GM12873 (cell line): ENCODE measurements around the gene PGAP1.

Experiments
- TF ChIP-seq, protein P1 (sequence below): IDR thresholded peaks from 2 replicates; pipeline ENCODE4 v1.5.1; 2012; ENCODE audit warnings: low read depth, mild to moderate bottlenecking, moderate library complexity, low read length, control low read depth; ENCODE audit not compliant: insufficient read depth; ENCODE audit errors: missing control alignments

The PGAP1 gene

DNA sequence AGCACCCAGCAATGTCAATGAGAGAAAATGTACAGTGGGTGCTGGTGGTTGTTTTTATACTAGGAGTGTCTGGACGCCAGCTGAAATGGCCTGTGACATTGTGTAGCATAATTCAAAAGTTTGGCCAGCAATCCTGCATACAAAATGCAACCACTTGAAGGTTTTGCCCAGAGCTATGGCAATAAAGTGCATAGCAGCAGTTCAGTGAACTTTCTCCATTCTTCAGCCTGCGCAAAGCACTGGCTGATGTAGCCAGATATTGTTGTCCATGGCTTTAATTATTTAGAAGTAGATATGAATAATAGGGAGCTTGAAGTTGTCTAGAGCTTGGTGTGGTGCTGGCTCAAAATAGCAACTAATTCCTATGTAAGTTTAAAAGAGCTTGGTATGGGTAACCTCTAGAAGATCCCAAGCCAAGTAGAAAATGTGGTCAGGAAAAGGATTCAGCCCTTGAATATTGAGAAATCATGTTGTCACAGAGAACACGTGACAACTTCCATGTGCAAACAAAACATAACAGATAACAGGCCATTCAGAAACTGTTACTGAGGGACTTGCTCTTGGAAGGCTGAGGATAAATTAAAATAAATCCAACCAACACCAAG lies 33.3 kb upstream of the PGAP1 start:
- TF ChIP-seq, protein P1, sequence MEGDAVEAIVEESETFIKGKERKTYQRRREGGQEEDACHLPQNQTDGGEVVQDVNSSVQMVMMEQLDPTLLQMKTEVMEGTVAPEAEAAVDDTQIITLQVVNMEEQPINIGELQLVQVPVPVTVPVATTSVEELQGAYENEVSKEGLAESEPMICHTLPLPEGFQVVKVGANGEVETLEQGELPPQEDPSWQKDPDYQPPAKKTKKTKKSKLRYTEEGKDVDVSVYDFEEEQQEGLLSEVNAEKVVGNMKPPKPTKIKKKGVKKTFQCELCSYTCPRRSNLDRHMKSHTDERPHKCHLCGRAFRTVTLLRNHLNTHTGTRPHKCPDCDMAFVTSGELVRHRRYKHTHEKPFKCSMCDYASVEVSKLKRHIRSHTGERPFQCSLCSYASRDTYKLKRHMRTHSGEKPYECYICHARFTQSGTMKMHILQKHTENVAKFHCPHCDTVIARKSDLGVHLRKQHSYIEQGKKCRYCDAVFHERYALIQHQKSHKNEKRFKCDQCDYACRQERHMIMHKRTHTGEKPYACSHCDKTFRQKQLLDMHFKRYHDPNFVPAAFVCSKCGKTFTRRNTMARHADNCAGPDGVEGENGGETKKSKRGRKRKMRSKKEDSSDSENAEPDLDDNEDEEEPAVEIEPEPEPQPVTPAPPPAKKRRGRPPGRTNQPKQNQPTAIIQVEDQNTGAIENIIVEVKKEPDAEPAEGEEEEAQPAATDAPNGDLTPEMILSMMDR: no peak

DNA sequence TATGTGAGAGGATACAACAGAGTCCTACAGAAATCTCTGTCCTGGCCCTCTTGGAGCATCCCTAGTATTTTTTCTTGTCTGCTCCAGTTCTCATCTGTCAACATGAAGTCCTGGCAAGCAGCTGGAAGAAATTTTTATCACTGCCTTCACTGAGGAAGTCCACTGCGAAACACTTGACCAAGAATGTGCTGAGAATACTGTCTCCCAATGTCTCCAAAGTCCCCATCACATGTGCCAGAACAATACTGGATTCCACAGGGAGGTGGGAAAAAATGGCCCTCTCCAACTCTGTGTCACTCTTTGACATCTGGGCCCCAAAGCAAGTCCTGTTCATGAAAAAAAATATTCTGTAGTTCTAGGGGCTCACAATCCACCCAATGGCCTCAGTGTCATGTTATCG lies 32.8 kb upstream of the PGAP1 start:
- TF ChIP-seq, protein P1: no peak

DNA sequence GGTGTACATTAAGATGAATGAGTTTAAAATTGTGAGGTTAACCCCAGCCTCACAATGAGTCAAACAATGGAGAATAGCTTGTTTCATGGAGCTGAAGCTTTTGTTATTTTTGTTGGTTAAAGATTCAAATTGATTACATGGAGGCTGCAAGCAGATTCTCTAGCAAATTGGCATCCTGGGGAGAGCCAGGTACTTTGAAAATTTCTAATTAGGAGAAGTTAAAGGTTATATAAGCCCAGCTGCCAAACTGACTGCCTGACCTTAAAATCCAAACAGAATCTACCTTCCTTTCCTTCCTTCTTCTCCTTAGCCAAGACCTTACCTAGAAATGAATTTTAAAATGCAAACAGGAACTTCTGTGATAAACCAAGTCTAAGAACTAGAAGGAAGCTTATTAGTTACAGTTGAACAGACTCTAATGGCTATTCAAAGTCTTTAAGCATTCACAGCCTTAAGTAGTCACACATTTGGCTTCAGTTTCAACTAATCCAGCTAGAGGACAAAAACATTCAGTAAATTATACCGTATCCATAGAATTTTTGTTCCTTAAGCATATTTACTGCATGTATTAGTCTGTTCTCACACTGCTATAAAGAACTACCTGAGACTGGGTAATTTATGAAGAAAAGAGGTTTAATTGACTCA lies 31.5 kb upstream of the PGAP1 start:
- TF ChIP-seq, protein P1: no peak

DNA sequence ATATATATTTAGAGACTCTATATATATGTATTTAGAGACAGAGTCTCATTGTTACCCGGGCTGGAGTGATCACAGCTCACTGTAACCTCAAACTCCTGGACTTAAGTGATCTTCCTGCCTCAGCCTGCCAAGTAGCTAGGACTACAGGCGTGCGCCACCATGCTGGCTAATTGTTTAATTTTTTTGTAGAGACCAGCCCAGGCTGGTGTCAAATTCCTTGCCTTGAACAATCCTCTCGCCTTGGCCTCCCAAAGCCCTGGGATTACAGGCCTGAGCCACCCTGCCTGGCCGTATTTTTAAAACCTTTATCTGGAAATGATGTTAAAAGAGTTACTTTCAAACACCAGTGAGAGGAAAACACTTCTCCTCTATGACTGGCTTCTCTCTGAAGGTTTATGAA lies 30.9 kb upstream of the PGAP1 start:
- TF ChIP-seq, protein P1: no peak

DNA sequence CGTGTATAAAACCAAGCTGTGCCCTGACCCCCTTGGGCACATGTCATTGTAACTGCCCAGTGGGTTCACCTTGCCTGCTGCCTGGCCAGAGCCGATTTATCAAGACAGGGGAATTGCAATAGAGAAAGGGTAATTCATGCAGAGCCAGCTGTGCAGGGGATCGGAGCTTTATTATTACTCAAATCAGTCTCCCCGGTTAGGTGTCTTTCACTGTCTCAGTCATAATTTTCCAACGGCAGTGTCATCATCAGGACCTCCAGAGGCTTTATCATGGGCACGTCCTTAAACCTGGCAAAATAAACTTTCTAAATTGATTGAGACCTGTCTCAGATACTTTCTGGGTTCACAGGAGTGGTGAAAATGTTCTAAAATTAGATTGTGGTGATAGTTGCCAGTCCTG lies 29.6 kb upstream of the PGAP1 start:
- TF ChIP-seq, protein P1: no peak

DNA sequence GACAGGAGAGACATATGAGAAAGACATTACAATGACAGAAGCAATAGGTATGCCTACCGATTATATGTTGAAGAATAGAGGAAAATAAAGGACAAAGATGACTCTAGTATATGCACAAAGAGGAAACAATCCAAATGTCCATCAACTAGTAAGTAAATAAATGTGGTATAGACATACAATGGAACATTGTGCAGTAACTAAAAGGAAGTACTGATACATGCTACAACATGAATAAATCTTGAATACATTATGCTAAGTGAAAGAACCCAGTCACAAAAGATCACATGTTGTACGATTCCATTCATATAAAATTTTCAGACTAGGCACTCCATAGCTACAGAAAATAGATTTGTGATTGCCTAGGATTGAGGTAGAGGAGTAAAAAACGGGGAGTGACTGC lies 28.5 kb upstream of the PGAP1 start:
- TF ChIP-seq, protein P1: no peak

DNA sequence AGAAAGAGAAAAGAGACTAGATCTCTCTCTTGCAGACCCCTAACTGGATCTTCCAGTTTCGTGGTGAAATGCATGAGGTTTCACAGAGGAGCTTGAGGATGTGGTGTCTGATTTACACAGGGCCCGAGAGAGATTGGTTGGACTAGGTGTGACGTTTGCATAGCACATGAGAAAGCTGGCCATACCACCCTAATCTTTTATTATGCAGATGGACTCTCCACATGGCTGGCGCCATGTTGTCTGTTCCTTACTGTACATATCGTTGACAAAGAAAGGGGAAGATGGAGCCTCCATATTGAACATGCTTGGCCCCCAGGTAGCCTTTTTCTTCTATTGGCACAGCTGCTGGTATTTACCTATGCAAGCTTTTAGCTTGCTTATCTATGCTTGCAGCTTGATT lies 27.5 kb upstream of the PGAP1 start:
- TF ChIP-seq, protein P1: no peak
